Fibroblast of skin of back (primary cell): ENCODE data around the gene PARD3.
"Not testable (repeated sequence)": the region's sequence is repeated elsewhere in the genome, so short reads cannot be mapped to it uniquely, and the experiment has no call there.

Source experiments
- DNase-seq: peaks from one replicate; pipeline ENCODE4 v3.0.0-alpha.2; 2013

The PARD3 gene

DNA sequence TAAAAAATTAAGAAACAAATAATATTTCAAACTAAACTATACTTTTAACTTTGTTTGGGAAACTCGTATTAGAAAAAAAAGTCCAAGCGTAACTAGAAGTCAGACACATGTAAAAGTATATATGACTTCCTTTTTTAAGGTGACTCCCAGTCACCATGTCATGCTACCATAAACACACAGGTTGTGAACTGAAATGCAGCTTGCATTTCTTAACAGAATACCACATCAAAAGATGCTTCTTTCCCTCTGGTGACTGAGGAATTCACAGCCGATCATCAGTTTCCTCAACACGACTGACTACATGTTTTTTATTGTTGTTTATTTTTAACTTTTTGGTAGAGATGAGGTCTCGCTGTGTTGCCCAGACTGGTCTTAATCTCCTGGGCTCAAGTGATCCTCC lies 445.0 kb downstream of the PARD3 start:
- no peak for DNase-seq

DNA sequence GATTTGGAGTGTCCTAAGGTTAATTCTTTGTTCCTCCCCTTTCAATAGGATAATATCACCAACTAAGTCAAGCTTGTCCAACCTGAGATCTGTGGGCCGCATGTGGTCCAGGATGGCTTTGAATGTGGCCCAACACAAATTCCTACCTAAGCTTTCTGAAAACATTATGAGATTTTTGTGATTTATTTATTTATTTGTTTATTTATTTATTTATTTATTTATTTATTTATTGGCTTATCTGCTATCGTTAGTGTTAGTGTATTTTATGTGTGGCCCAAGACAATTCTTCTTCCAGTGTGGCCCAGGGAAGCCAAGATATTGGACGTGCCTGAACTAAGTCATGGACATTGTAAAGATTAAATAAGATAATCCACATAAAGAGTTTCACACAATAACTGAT lies 446.0 kb downstream of the PARD3 start:
- no peak for DNase-seq

GRCh38 chr10:34364253-34365037 lies 450.7 kb downstream of the PARD3 start:
- no peak for DNase-seq

GRCh38 chr10:34360984-34361383 lies 454.1 kb downstream of the PARD3 start:
- no peak for DNase-seq

DNA sequence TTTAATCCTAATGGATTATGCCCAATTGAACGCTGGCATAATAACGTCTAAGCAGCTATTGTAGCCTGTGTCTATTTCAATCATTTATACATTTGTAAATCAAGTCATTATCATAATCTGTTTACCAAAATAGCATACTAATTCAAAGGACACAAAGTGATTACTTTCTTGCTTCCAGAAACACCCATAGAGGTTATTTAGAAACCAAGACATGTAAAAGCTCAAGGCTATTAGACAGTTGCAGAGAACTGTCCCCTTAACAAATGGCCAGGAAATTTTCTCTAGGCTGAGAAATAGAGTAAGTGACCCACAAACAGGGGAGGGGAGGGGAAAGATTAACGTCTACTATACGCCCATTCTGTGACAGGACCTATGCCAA lies 455.7 kb downstream of the PARD3 start:
- no peak for DNase-seq

GRCh38 chr10:34358729-34359434 lies 456.2 kb downstream of the PARD3 start:
- no peak for DNase-seq

DNA sequence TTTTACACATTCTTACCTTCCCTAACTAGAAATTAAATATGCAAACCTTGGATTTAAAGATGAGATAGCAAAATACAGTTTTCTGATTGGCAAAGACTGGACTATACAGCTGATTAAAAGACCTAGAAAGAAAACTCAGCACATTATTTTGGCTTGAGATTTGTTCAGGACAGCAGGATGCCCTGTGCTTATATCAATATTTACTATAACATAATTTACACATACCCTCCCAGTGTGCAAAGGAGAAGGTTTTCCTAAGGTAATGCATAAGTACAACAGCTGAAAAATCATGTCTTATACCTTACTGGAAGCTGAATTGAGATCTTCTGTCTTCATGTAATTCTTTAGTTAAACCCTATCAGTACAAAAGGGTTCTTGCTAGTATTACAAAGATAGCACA lies 458.6 kb downstream of the PARD3 start:
- no peak for DNase-seq

DNA sequence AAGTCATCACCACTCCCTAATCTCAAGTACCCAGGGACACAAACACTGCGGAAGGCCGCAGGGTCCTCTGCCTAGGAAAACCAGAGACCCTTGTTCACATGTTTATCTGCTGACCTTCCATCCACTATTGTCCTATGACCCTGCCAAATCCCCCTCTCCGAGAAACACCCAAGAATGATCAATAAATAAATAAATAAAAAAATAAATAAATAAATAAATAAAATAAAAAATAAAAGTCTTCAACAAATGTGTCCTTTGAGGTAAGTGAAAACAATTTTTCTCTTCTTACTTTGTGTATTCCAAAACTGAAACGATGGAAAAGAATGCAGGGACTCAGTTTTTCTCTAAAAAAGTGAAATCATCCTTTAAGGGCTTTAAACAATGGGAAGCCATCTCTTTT lies 461.6 kb downstream of the PARD3 start:
- not testable (repeated sequence) for DNase-seq

GRCh38 chr10:34352599-34353204 lies 462.4 kb downstream of the PARD3 start:
- not testable (repeated sequence) for DNase-seq

GRCh38 chr10:34351161-34351560 lies 463.9 kb downstream of the PARD3 start:
- DNase-seq: no peak

- DNase-seq: no peak
These were observed 466.1 kb downstream of the PARD3 start for GRCh38 chr10:34348917-34349485.

GRCh38 chr10:34348021-34348420 lies 467.1 kb downstream of the PARD3 start:
- no peak for DNase-seq

- DNase-seq: no peak
These were observed 468.0 kb downstream of the PARD3 start for GRCh38 chr10:34347131-34347530.

DNA sequence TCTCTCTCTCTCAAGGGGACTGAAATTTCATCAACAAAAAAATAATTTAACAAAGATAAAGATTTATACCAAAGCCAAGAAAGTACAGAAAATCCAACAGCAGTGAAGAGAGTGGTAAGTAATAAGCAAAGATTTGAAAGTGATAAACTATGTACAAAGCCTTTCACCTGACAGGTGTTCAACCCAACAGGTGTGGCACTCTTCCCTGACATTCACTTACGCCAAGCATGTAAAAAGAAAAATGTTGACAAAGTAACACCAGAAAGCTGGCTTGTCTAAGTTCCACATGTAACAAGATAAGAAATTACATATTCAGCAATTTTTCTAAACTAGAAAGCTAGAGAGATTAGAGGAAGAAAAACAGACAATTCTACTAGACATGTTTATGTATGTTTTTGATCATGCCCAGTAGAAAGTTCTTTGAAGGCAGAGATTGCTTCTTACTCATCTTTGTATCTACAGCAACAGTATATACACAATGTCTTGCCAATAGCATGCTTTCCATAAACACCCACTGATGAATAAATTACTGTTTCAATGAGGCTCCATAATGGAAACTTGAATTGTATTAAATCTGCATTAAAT lies 468.5 kb downstream of the PARD3 start:
- DNase-seq: no peak

- no peak for DNase-seq
These were observed 469.7 kb downstream of the PARD3 start for GRCh38 chr10:34345383-34345782.

GRCh38 chr10:34343764-34344163 lies 471.3 kb downstream of the PARD3 start:
- DNase-seq: peak; percentile 68

- DNase-seq: no peak
These were observed 473.6 kb downstream of the PARD3 start for GRCh38 chr10:34341473-34341872.

GRCh38 chr10:34340934-34341333 lies 474.2 kb downstream of the PARD3 start:
- no peak for DNase-seq

GRCh38 chr10:34339816-34340553 lies 475.1 kb downstream of the PARD3 start:
- peak; percentile 39 for DNase-seq

- no peak for DNase-seq
These were observed 477.2 kb downstream of the PARD3 start for GRCh38 chr10:34337917-34338316.

- DNase-seq: no peak
These were observed 479.0 kb downstream of the PARD3 start for GRCh38 chr10:34335960-34336690.

DNA sequence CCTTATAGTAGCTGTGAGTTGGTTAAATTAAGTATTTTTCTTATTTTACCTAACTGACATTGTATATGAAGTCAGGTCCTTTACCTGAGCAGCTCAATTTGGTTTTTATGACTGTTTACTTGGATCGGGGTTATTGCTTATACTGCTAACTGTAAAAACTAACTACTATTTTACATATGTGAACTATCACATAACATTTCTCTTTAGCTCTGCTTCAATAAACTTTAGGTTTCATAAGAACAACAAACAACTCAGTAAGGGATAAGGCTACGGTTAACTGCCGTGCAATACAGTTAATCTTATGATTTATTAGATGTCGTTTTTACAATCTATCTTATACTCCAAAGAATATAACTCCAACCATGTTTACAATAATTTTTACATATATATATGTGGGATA lies 480.2 kb downstream of the PARD3 start:
- no peak for DNase-seq
